ES-I3 (cell line): ENCODE results near the gene DLD.
"Not testable (repeated sequence)": the region's sequence is repeated elsewhere in the genome, so short reads cannot be mapped to it uniquely, and the experiment has no call there.

Source experiments
- H3K36me3 ChIP-seq: 2 replicates; pipeline ENCODE4 v1.6.1; 2013; ENCODE audit warnings: mild to moderate bottlenecking, low read length, control low read depth, moderate library complexity; ENCODE audit not compliant: insufficient read depth
- H3K4me1 ChIP-seq: 2 replicates; pipeline ENCODE4 v1.6.1; 2013; ENCODE audit warnings: mild to moderate bottlenecking, control low read depth, low read length; ENCODE audit not compliant: insufficient read depth
- H3K9ac ChIP-seq: 2 replicates; pipeline ENCODE4 v1.6.1; 2013; ENCODE audit warnings: low read depth, mild to moderate bottlenecking, low read length, moderate library complexity
- H3K9me3 ChIP-seq: 2 replicates; pipeline ENCODE4 v1.6.1; 2013; ENCODE audit warnings: mild to moderate bottlenecking, low read length, moderate library complexity; ENCODE audit not compliant: control insufficient read depth, insufficient read depth

DLD gene

GRCh38 chr7:107890962-107891635 lies at the start of gene DLD:
DLD (plus strand) TSS chr7:107891183; CDS start chr7:107891251, 68 bp downstream.
- Histone ChIP-seq H3K36me3 (no peaks in the 10 kb centered on the region), H3K9me3 (no peaks in the 10 kb centered on the region), H3K4me1 (peaks cover 4% of the 10 kb centered on the region), H3K9ac (peak within 1 kb of the TSS; percentile 84)

DNA sequence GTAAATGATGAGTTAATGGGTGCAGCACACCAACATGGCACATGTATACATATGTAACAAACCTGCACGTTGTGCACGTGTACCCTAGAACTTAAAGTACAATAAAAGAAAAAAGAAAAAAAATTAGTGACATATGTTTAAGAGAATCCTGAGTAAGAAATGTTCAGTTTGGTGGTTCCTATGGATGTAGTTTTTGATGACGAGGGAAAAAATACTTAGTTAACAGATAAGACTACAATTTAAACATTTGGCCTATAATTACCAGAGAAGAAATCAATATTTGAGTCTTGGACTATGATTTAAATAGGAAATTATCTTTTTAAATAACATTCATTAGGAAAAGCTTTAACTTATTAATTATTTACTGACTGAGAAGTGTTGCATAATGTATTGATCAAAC lies 48.8 kb upstream of the DLD start:
- Histone ChIP-seq H3K4me1 (no peaks in the 10 kb centered on the region), H3K36me3 (no peaks in the 10 kb centered on the region), H3K9me3 (no peaks in the 10 kb centered on the region), H3K9ac (no peak overlapping the region)

DNA sequence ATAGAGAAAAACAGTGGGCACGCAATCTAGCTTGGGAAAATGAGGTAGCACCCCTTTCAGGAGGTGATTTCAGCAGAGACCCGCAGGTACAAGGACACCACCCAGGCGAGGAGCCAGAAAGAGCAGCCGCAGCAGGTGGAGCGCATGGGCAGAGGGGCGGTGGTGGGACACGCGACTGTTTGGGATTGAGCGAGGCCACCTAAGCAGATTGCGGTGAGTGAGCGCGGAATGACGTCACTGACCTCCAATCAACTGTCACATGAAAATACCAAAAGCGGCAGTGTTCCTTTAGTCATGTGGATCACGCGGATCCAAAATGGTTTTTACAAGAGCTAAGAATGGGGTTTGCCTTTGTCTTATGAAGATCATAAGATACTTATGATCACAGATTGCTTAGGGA lies 47.8 kb upstream of the DLD start:
- H3K9me3 ChIP-seq, result no peaks in the 10 kb centered on the region
- H3K36me3 ChIP-seq, result no peaks in the 10 kb centered on the region
- no peaks in the 10 kb centered on the region for H3K4me1 ChIP-seq
- H3K9ac ChIP-seq, result no peak overlapping the region

DNA sequence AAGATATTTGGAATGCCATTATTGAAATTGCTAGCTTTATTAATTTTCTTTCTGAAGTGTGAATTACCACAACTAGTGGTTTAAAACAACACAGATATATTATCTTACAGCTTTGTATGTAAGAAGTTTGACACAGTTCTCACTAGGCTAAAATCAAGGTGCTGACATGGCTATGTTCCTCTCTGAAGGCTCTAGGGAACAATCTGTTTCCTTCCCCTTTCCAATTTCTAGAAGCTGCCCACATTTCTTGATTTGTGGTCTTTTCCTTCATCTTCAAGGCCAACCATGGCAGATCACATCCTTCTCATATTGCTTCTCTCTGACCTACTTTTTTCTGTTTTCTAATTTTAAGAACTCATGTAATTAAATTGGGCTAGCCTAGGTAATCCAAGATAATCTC lies 44.7 kb upstream of the DLD start:
- no peaks in the 10 kb centered on the region for H3K9me3 ChIP-seq
- no peaks in the 10 kb centered on the region for H3K36me3 ChIP-seq
- H3K9ac ChIP-seq, result no peak overlapping the region
- no peaks in the 10 kb centered on the region for H3K4me1 ChIP-seq

- Histone ChIP-seq H3K36me3 (no peaks in the 10 kb centered on the region), H3K9ac (no peak overlapping the region)
Observed at GRCh38 chr7:107847168-107847835, 43.7 kb upstream of the DLD start.

DNA sequence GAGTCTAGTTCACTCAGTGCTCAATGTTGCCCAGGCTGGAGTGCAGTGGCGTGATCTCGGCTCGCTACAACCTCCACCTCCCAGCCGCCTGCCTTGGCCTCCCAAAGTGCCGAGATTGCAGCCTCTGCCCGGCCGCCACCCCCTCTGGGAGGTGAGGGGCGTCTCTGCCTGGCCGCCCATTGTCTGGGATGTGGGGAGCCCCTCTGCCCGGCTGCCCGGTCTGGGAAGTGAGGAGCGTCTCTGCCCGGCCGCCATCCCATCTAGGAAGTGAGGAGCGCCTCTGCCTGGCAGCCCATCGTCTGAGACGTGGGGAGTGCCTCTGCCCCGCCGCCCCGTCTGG lies 43.2 kb upstream of the DLD start:
- not testable (repeated sequence) for H3K36me3 ChIP-seq, H3K4me1 ChIP-seq, H3K9ac ChIP-seq, H3K9me3 ChIP-seq

More at GRCh38 chr7:107847168-107847835, 43.7 kb upstream of the DLD start:
- H3K4me1 ChIP-seq, result no peaks in the 10 kb centered on the region
- H3K9me3 ChIP-seq, result no peaks in the 10 kb centered on the region

DNA sequence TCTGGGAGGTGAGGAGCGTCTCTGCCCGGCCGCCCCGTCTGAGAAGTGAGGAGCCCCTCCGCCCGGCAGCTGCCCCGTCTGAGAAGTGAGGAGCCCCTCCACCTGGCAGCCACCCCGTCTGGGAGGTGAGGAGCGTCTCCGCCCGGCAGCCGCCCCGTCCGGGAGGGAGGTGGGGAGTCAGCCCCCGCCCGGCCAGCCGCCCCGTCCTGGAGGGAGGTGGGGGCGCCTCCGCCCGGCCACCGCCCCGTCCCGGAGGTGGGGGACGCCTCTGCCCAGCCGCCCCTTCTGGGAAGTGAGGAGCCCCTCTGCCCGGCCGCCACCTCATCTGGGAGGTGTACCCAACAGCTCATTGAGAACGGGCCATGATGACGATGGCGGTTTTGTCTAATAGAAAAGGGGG lies 42.8 kb upstream of the DLD start:
- H3K36me3 ChIP-seq, H3K9ac ChIP-seq, H3K4me1 ChIP-seq, H3K9me3 ChIP-seq: not testable (repeated sequence)

GRCh38 chr7:107850216-107850615 lies 40.8 kb upstream of the DLD start:
- H3K36me3 ChIP-seq, result no peaks in the 10 kb centered on the region
- H3K9me3 ChIP-seq, result no peaks in the 10 kb centered on the region
- H3K4me1 ChIP-seq, result no peaks in the 10 kb centered on the region
- H3K9ac ChIP-seq, result no peak overlapping the region

- Histone ChIP-seq H3K4me1 (no peaks in the 10 kb centered on the region), H3K36me3 (no peaks in the 10 kb centered on the region), H3K9ac (no peak overlapping the region)
Observed at GRCh38 chr7:107850643-107851042, 40.3 kb upstream of the DLD start.

GRCh38 chr7:107854454-107854853 lies 36.5 kb upstream of the DLD start:
- H3K9me3 ChIP-seq, result no peaks in the 10 kb centered on the region
- no peaks in the 10 kb centered on the region for H3K4me1 ChIP-seq
- H3K9ac ChIP-seq, result no peak overlapping the region
- no peaks in the 10 kb centered on the region for H3K36me3 ChIP-seq

More at GRCh38 chr7:107850643-107851042, 40.3 kb upstream of the DLD start:
- H3K9me3 ChIP-seq, result no peaks in the 10 kb centered on the region

DNA sequence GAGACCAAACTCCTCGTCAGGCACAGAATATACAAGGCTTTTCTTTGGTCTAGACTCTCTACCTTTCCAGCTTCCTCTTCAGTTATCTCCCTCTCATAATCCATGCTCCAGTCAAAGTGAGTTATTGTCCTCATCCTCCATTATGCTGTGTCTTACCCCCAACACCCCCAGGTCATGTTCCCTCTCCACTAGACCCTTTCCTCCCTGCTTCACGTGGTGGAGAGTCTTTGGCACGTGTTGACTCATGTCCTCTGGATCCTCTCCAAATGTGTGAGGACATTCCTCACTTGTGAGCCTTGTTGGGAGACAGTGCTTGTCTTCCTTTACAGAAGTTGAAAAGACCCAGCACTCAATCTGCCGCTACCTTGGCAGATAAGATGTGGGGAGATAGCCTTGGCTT lies 36.0 kb upstream of the DLD start:
- Histone ChIP-seq H3K36me3 (no peaks in the 10 kb centered on the region), H3K4me1 (no peaks in the 10 kb centered on the region), H3K9me3 (no peaks in the 10 kb centered on the region), H3K9ac (no peak overlapping the region)

GRCh38 chr7:107856806-107857540 lies 34.0 kb upstream of the DLD start:
- H3K9me3 ChIP-seq, result no peaks in the 10 kb centered on the region
- no peak overlapping the region for H3K9ac ChIP-seq
- no peaks in the 10 kb centered on the region for H3K36me3 ChIP-seq
- no peaks in the 10 kb centered on the region for H3K4me1 ChIP-seq

GRCh38 chr7:107857541-107857912 lies 33.5 kb upstream of the DLD start:
- H3K9me3 ChIP-seq, result no peaks in the 10 kb centered on the region
- H3K4me1 ChIP-seq, result no peaks in the 10 kb centered on the region
- no peak overlapping the region for H3K9ac ChIP-seq
- H3K36me3 ChIP-seq, result no peaks in the 10 kb centered on the region

- no peaks in the 10 kb centered on the region for H3K9me3 ChIP-seq
- no peak overlapping the region for H3K9ac ChIP-seq
- H3K36me3 ChIP-seq, result no peaks in the 10 kb centered on the region
- H3K4me1 ChIP-seq, result no peaks in the 10 kb centered on the region
Observed at GRCh38 chr7:107858280-107858679, 32.7 kb upstream of the DLD start.
